ENCODE results near the gene KNTC1. TPM values are rescaled to one million over a fixed set of nuclear protein-coding genes. Genes with fewer than 3 reads are reported as not detected.

KNTC1 gene
- total and polyA plus RNA-seq, 2 donors = 34.0 to 40.8 TPM

- Histone ChIP-seq H3K9me3 (ENCODE audit: control insufficient read depth in 2 of 2, insufficient read depth in 1 of 2, low read length in 1 of 2) (no peaks in the 10 kb centered on the region), H3K27ac (ENCODE audit: low read depth in 1 of 2, low read length in 1 of 2) (no peak overlapping the region), H3K4me3 (ENCODE audit: low read length in 2 of 2) (no peak overlapping the region), H3K36me3 (ENCODE audit: control insufficient read depth in 2 of 2, insufficient read depth in 2 of 2, low read length in 1 of 2) (peaks cover 4 to 50% of the 10 kb centered on the region in 2 donors), H3K27me3 (ENCODE audit: control insufficient read depth in 2 of 2, insufficient read depth in 1 of 2, low read length in 1 of 2) (no peaks in the 10 kb centered on the region), H3K4me1 (ENCODE audit: control insufficient read depth in 2 of 2, insufficient read depth in 2 of 2, low read length in 2 of 2) (peaks cover 3 to 9% of the 10 kb centered on the region in 2 donors)
- WGBS = 97% methylated on average over 6 of the region's 6 CpGs
- no peak for DNase-seq (ENCODE audit: low read depth in 6 of 9, low spot score in 9 of 9)
Measured at GRCh38 chr12:122528992-122529391, 1.9 kb downstream of the KNTC1 start.

GRCh38 chr12:122533856-122534255 lies 6.8 kb downstream of the KNTC1 start:
- peaks cover 22 to 75% of the 10 kb centered on the region in 2 donors for H3K36me3 ChIP-seq (ENCODE audit: control insufficient read depth in 2 of 2, insufficient read depth in 2 of 2, low read length in 1 of 2)

GRCh38 chr12:122537021-122537420 lies 10.0 kb downstream of the KNTC1 start:
- Histone ChIP-seq H3K36me3 (ENCODE audit: control insufficient read depth in 2 of 2, insufficient read depth in 2 of 2, low read length in 1 of 2) (peaks cover 26 to 75% of the 10 kb centered on the region in 2 donors), H3K4me1 (ENCODE audit: control insufficient read depth in 2 of 2, insufficient read depth in 2 of 2, low read length in 2 of 2) (no peaks in the 10 kb centered on the region), H3K4me3 (ENCODE audit: low read length in 2 of 2) (no peak overlapping the region), H3K9me3 (ENCODE audit: control insufficient read depth in 2 of 2, insufficient read depth in 1 of 2, low read length in 1 of 2) (no peaks in the 10 kb centered on the region), H3K27ac (ENCODE audit: low read depth in 1 of 2, low read length in 1 of 2) (no peak overlapping the region), H3K27me3 (ENCODE audit: control insufficient read depth in 2 of 2, insufficient read depth in 1 of 2, low read length in 1 of 2) (no peaks in the 10 kb centered on the region)
- WGBS = 97% methylated on average over 4 of the region's 4 CpGs
- DNase-seq (ENCODE audit: low read depth in 6 of 9, low spot score in 9 of 9) = no peak

More at GRCh38 chr12:122533856-122534255, 6.8 kb downstream of the KNTC1 start:
- H3K4me3 ChIP-seq (ENCODE audit: low read length in 2 of 2) = no peak overlapping the region
- no peaks in the 10 kb centered on the region for H3K9me3 ChIP-seq (ENCODE audit: control insufficient read depth in 2 of 2, insufficient read depth in 1 of 2, low read length in 1 of 2)
- no peaks in the 10 kb centered on the region for H3K4me1 ChIP-seq (ENCODE audit: control insufficient read depth in 2 of 2, insufficient read depth in 2 of 2, low read length in 2 of 2)
- WGBS = 100% methylated on average over 2 of the region's 2 CpGs
- H3K27me3 ChIP-seq (ENCODE audit: control insufficient read depth in 2 of 2, insufficient read depth in 1 of 2, low read length in 1 of 2) = no peaks in the 10 kb centered on the region
- H3K27ac ChIP-seq (ENCODE audit: low read depth in 1 of 2, low read length in 1 of 2) = no peak overlapping the region
- no peak for DNase-seq (ENCODE audit: low read depth in 6 of 9, low spot score in 9 of 9)

GRCh38 chr12:122538496-122538895 lies 11.4 kb downstream of the KNTC1 start:
- Histone ChIP-seq H3K36me3 (ENCODE audit: control insufficient read depth in 2 of 2, insufficient read depth in 2 of 2, low read length in 1 of 2) (peaks cover 37 to 73% of the 10 kb centered on the region in 2 donors), H3K27me3 (ENCODE audit: control insufficient read depth in 2 of 2, insufficient read depth in 1 of 2, low read length in 1 of 2) (no peaks in the 10 kb centered on the region), H3K9me3 (ENCODE audit: control insufficient read depth in 2 of 2, insufficient read depth in 1 of 2, low read length in 1 of 2) (no peaks in the 10 kb centered on the region), H3K4me3 (ENCODE audit: low read length in 2 of 2) (no peak overlapping the region), H3K4me1 (ENCODE audit: control insufficient read depth in 2 of 2, insufficient read depth in 2 of 2, low read length in 2 of 2) (no peaks in the 10 kb centered on the region), H3K27ac (ENCODE audit: low read depth in 1 of 2, low read length in 1 of 2) (no peak overlapping the region)
- 99% methylated on average over 5 of the region's 5 CpGs for WGBS
- no peak for DNase-seq (ENCODE audit: low read depth in 6 of 9, low spot score in 9 of 9)

GRCh38 chr12:122544537-122544936 lies 17.5 kb downstream of the KNTC1 start:
- Histone ChIP-seq H3K9me3 (ENCODE audit: control insufficient read depth in 2 of 2, insufficient read depth in 1 of 2, low read length in 1 of 2) (no peaks in the 10 kb centered on the region), H3K4me3 (ENCODE audit: low read length in 2 of 2) (no peak overlapping the region), H3K4me1 (ENCODE audit: control insufficient read depth in 2 of 2, insufficient read depth in 2 of 2, low read length in 2 of 2) (no peaks in the 10 kb centered on the region), H3K27ac (ENCODE audit: low read depth in 1 of 2, low read length in 1 of 2) (no peak overlapping the region), H3K36me3 (ENCODE audit: control insufficient read depth in 2 of 2, insufficient read depth in 2 of 2, low read length in 1 of 2) (peaks cover 24 to 64% of the 10 kb centered on the region in 2 donors), H3K27me3 (ENCODE audit: control insufficient read depth in 2 of 2, insufficient read depth in 1 of 2, low read length in 1 of 2) (no peaks in the 10 kb centered on the region)
- DNase-seq (ENCODE audit: low read depth in 6 of 9, low spot score in 9 of 9) = no peak
- WGBS = 95% methylated on average over 2 of the region's 2 CpGs

- DNase-seq (ENCODE audit: low read depth in 6 of 9, low spot score in 9 of 9) = no peak
- Histone ChIP-seq H3K9me3 (ENCODE audit: control insufficient read depth in 2 of 2, insufficient read depth in 1 of 2, low read length in 1 of 2) (no peaks in the 10 kb centered on the region), H3K4me3 (ENCODE audit: low read length in 2 of 2) (no peak overlapping the region), H3K4me1 (ENCODE audit: control insufficient read depth in 2 of 2, insufficient read depth in 2 of 2, low read length in 2 of 2) (no peaks in the 10 kb centered on the region), H3K27me3 (ENCODE audit: control insufficient read depth in 2 of 2, insufficient read depth in 1 of 2, low read length in 1 of 2) (no peaks in the 10 kb centered on the region), H3K36me3 (ENCODE audit: control insufficient read depth in 2 of 2, insufficient read depth in 2 of 2, low read length in 1 of 2) (peaks cover 24 to 62% of the 10 kb centered on the region in 2 donors), H3K27ac (ENCODE audit: low read depth in 1 of 2, low read length in 1 of 2) (no peak overlapping the region)
- over 99% methylated on average over 2 of the region's 2 CpGs for WGBS
Measured at GRCh38 chr12:122545855-122546254, 18.8 kb downstream of the KNTC1 start.

- no peaks in the 10 kb centered on the region for H3K27me3 ChIP-seq (ENCODE audit: control insufficient read depth in 2 of 2, insufficient read depth in 1 of 2, low read length in 1 of 2)
- no peak for DNase-seq (ENCODE audit: low read depth in 6 of 9, low spot score in 9 of 9)
- H3K9me3 ChIP-seq (ENCODE audit: control insufficient read depth in 2 of 2, insufficient read depth in 1 of 2, low read length in 1 of 2) = no peaks in the 10 kb centered on the region
- H3K4me3 ChIP-seq (ENCODE audit: low read length in 2 of 2) = no peak overlapping the region
- no peak overlapping the region for H3K27ac ChIP-seq (ENCODE audit: low read depth in 1 of 2, low read length in 1 of 2)
- H3K4me1 ChIP-seq (ENCODE audit: control insufficient read depth in 2 of 2, insufficient read depth in 2 of 2, low read length in 2 of 2) = no peaks in the 10 kb centered on the region
- H3K36me3 ChIP-seq (ENCODE audit: control insufficient read depth in 2 of 2, insufficient read depth in 2 of 2, low read length in 1 of 2) = peaks cover 26 to 70% of the 10 kb centered on the region in 2 donors
- 97% methylated on average over 5 of the region's 5 CpGs for WGBS
Measured at GRCh38 chr12:122547330-122547729, 20.3 kb downstream of the KNTC1 start.

GRCh38 chr12:122558745-122559641 lies 31.9 kb downstream of the KNTC1 start:
- Histone ChIP-seq H3K36me3 (ENCODE audit: control insufficient read depth in 2 of 2, insufficient read depth in 2 of 2, low read length in 1 of 2) (peaks cover 35 to 71% of the 10 kb centered on the region in 2 donors), H3K4me1 (ENCODE audit: control insufficient read depth in 2 of 2, insufficient read depth in 2 of 2, low read length in 2 of 2) (no peaks in the 10 kb centered on the region), H3K4me3 (ENCODE audit: low read length in 2 of 2) (no peak overlapping the region), H3K27me3 (ENCODE audit: control insufficient read depth in 2 of 2, insufficient read depth in 1 of 2, low read length in 1 of 2) (no peaks in the 10 kb centered on the region), H3K27ac (ENCODE audit: low read depth in 1 of 2, low read length in 1 of 2) (no peak overlapping the region), H3K9me3 (ENCODE audit: control insufficient read depth in 2 of 2, insufficient read depth in 1 of 2, low read length in 1 of 2) (no peaks in the 10 kb centered on the region)
- no peak for DNase-seq (ENCODE audit: low read depth in 6 of 9, low spot score in 9 of 9)
- WGBS = 98% methylated on average over 16 of the region's 16 CpGs

GRCh38 chr12:122560138-122560537 lies 33.1 kb downstream of the KNTC1 start:
- H3K9me3 ChIP-seq (ENCODE audit: control insufficient read depth in 2 of 2, insufficient read depth in 1 of 2, low read length in 1 of 2) = no peaks in the 10 kb centered on the region
- no peaks in the 10 kb centered on the region for H3K4me1 ChIP-seq (ENCODE audit: control insufficient read depth in 2 of 2, insufficient read depth in 2 of 2, low read length in 2 of 2)
- H3K36me3 ChIP-seq (ENCODE audit: control insufficient read depth in 2 of 2, insufficient read depth in 2 of 2, low read length in 1 of 2) = peaks cover 38 to 69% of the 10 kb centered on the region in 2 donors
- H3K27ac ChIP-seq (ENCODE audit: low read depth in 1 of 2, low read length in 1 of 2) = no peak overlapping the region
- H3K27me3 ChIP-seq (ENCODE audit: control insufficient read depth in 2 of 2, insufficient read depth in 1 of 2, low read length in 1 of 2) = no peaks in the 10 kb centered on the region
- WGBS = 98% methylated on average over 3 of the region's 3 CpGs
- H3K4me3 ChIP-seq (ENCODE audit: low read length in 2 of 2) = no peak overlapping the region
- no peak for DNase-seq (ENCODE audit: low read depth in 6 of 9, low spot score in 9 of 9)

Data from thymus (tissue), 11 donors.